Stimulated activated CD8-positive, alpha-beta memory T cell treated with anti-CD3 and anti-CD28 coated beads, Interleukin-12 subunit alpha, Interleukin-12 subunit beta, amount 100 ng/mL, for 1 hour (primary cell): ENCODE data around the gene IPO7.
"Not testable (repeated sequence)": the region's sequence is repeated elsewhere in the genome, so short reads cannot be mapped to it uniquely, and the experiment has no call there.

Experiments used
- DNase-seq: peaks from one replicate; pipeline ENCODE4 v3.0.0-alpha.2; 2020; ENCODE audit warnings: low read depth

Gene IPO7

DNA sequence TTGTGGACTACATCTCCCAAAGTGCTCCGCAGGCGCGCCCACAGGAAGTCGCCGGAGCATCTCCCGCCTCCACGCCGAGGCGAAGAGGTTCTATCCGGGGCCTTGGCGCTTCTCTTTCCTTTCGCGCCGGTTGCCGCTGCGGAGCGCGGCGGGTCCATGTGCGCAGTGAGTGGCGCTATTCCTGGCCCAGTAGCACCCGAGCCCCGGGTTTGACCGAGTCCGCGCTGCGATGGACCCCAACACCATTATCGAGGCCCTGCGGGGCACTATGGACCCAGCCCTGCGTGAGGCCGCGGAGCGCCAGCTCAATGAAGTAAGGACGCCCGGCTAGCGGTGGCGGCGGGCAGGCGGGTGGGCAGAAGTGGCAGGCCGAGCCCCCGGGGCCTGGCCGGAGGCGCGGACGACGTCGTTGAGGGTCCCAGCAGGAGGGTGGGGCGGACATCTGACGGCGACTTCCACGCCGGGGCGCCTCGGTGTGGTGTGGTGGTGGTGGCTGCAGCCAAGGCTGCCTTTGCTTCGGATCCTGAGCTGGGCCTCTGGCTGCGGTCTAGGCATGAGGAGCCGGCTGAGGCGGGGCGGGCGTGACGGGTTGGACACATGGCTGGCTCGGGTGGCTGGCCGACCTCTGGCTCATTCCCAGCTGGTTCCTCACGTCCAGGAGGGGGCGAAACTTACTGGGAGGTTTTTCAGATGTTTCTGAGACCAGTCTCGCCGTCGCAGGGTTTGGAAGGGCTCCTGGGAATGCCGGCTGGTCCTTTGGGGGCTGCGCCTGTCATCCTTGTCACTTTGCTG, at the start of gene IPO7:
IPO7 (plus strand) TSS at position 118 of the 792 bp plus-strand sequence; CDS start at position 230, 112 bp downstream.
- peak; percentile 75 for DNase-seq

DNA sequence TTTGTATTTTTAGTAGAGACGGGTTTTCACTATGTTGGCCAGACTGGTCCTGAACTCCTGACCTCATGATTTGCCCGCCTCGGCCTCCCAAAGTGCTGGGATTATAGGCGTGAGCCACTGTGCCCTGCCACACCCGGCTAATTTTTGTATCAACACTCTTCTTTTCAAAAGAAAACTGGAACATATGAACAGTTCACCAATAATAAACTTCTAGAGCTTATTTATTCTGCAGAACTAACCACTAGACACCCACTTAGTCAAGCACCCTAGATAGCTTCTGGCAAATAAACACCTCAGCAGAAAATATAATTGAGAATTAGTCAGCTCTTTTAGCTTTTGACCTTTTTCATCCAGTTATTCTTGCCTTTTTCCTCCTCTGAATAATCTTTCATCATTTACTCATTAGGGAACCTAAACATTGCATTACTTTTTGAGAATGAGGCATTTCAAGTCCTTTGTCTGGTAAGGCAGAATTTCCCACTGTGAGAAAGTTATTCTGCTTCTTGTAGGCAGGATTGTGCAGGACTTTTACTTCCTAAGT, 42.7 kb upstream of the IPO7 start:
- no peak for DNase-seq

DNA sequence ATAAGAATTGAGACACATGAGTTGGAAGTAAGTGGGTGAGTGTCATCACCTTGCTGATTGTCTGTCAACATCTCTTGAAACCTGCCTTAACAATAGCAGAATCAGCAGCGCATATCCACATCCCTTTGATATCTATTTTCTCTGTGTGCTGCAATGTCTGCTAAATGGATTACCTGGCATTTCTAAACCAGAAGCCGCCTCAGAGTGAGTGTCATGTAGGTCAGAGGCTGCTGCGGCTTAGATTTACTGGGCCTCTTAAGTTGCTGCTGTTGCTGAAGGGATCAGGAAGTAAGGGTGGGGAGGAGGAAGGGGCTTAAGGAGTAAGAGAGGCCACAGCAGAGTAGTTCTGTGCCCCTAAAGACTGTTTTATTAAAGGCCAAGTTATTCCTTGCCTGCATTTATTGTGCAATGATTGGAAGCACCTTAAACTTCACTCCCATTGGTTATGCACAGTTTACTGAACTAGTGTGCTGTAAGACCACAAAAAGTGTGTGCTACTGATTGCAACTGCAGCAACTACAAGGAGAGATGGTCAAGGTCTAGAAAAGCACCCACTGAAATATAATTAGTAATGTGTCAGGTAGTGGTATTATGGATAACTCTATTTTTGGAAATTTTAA, 40.3 kb upstream of the IPO7 start:
- no peak for DNase-seq

- no peak for DNase-seq
Measured at GRCh38 chr11:9347100-9347499, 37.4 kb upstream of the IPO7 start.

GRCh38 chr11:9347779-9348178, 36.7 kb upstream of the IPO7 start:
- DNase-seq = not testable (repeated sequence)

DNA sequence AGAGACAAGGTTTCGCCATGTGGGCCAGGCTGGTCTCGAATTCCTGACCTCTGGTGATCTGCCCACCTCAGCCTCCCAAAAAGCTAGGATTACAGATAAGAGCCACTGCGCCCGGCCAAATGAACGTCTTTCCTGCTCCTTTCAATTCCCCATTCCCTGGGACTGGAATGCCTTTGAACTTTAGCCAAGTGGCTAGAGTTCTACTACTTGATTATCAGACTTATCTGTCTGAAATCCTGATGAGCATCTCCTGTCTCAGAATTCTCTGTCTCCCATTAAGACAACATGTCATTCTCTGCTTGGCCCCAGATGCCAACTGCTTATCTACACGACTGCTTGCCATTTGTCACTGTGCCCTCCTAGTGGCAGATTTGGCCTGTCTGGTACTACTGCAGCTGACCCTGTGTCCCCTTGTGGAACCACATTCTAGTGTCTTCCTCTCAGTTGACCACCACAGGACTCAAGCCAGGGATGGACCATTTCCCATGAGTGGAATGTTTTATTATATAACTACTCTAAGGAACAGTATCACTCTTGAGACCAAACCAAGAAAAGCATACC, 33.1 kb upstream of the IPO7 start:
- DNase-seq = no peak

DNA sequence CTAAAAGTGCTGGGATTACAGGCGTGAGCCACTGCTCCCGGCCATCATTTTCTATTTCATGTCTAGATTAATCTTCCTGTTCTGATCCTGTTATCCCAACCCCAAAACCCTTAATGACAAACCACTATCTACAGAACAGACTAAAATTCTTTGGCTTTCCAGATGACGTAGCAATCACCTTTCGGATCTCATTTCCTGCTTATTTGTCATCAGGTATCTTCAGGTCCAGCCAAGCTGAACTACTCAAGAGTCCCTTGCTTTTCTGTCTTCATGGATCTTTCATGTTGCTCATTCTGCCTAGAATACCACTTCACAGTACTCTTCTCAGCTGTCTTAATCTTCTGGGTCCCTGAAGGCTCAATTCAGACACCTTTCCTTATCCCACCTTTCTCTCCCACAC, 27.4 kb upstream of the IPO7 start:
- DNase-seq = no peak

- DNase-seq = not testable (repeated sequence)
Measured at GRCh38 chr11:9360862-9361622, 23.4 kb upstream of the IPO7 start.

DNA sequence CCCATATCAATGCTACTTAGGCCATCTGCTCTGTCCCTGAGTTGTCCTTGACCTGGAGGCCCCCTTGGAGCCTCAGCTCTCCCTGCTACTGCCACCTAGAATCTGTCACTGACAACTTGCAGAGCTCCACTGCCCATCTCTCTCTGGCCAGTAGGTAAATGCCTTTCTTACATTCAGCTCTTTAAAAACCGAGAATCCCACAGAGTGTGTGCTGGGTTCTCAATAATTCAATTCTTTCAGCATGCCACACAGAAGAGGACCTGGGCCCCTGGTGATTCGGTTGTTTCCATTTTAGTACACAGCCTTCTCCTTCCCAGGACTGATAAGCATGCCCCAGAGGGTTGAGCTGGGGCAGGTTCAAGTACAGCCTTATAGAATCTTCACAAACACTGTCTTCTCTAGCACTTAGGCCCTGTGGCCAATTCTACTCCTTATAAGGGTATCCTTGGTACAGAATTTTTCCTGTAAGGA, 22.0 kb upstream of the IPO7 start:
- DNase-seq = no peak

- peak; percentile 64 for DNase-seq
Measured at GRCh38 chr11:9363954-9364912, 20.2 kb upstream of the IPO7 start.

DNA sequence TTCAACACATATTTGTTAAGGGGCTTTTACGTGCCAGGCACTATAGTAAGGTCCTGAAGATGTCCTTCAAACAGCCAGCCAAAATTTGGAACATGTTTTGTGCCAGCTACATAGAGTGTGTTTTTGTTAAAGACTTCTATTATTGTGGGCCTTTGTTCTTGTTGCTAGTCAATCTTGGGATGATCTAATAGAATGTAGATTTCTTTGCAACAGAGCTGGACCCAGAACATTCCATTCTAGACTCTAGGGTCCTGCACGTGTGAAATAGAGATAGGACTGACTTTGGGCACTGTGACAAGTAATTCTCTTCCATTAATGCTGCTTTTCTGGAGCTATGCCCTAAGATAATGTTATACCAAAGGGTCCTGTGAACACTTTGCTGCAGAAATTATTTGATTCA, 16.9 kb upstream of the IPO7 start:
- DNase-seq = no peak

- DNase-seq = no peak
Measured at GRCh38 chr11:9377036-9377435, 7.4 kb upstream of the IPO7 start.

DNA sequence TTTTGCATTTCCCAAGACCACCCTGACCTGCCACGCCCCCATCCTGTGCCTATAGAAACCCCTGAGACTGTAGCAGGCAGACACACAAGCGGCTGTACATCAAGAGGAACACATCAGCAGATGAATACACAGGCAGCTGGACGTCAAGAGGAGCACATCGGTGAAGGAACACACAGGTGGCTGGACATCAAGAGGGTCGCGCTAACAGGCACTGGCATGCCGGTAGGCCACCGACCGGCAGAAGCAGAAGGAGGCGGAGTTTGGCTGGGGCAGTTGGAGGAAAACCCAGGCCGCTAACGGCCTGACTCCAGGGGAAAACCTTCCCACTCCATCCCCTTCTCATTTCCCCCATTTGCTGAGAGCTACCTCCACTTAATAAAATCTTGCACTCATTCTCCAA, 5.4 kb upstream of the IPO7 start:
- no peak for DNase-seq

DNA sequence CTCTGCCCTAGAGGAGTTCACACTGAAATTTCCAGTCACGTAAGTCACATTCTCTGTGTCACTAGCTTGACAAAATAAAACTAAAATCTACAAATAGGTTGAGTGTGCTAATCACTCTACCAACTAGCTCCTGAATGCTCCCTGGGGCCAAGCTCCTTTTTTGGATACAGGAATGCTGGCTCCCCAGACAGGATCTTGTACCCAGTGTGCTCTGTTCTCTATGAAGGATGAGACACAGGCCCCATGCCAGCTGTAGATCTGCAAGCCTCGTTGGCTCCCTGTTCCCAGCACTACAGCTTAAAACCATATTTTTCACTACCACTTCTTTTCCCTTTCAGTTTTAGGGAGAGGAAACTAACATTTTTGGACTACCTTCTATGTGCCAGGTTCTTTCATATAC, 3.7 kb upstream of the IPO7 start:
- no peak for DNase-seq

DNA sequence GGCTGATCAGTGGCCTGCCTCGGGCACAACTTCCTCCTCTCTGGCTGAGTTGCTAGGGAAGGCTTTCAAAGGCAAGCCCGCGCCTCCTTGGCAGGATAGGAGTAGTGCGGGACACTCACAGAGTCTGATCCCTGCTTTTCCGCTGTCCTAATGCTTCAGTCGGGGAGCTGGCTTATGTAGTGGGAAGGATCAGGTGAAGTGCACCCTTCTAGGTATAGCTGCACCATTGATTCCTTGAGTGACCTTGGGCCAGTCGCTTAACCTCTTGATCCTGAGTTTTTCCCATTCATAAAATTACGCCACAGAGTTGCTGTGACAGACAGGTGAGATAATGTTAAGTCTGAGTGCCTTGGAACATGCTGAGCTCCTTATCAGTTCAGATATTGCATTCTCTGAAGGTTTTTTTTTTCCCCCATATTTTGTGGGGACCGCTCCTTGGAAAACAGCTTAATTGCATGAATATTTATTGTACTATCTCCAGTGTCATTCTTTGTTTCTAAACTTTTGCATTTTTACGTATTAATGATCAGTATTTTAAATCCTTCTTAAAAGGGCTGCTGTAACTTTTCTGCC, 961 bp downstream of the IPO7 start:
- DNase-seq = no peak

DNA sequence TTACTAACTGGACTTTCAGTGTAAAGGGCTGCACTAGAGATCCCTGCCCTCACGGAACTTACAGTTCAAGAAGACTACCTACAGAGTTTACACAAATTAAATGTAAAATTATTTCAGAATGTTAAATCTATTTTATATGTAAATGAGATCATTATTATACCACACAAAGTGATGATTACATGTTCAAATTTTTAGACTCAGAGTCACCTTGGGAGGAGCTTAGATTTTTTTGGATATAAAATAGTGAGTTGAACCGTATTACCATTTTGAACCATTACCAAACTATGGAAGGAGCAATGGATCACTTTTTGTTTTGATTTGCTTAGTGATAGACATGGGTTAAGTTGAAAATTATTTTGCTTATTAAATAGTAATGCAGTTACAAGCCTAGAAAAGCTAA, 1.6 kb downstream of the IPO7 start:
- no peak for DNase-seq

- no peak for DNase-seq
Measured at GRCh38 chr11:9386901-9387300, 2.4 kb downstream of the IPO7 start.

- no peak for DNase-seq
Measured at GRCh38 chr11:9396310-9396709, 11.9 kb downstream of the IPO7 start.

DNA sequence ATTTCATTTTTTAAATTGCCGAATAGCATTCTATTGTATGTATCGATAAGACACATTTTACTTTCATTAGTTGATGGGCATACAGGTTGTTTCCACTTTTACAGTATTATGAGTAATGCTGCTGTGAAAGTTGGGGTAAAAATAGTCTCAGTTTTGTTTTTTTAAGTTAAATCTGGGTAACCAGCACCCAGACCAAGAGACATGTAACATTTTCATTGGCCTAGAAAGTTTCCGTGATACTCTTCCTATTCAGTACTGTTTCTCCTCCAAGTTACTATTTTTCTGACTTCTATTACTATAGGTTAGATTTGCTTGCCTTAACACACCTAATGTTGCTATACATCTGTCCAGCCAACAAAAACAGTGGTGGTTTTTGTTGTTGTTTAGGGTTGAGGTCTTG, 12.3 kb downstream of the IPO7 start:
- no peak for DNase-seq

DNA sequence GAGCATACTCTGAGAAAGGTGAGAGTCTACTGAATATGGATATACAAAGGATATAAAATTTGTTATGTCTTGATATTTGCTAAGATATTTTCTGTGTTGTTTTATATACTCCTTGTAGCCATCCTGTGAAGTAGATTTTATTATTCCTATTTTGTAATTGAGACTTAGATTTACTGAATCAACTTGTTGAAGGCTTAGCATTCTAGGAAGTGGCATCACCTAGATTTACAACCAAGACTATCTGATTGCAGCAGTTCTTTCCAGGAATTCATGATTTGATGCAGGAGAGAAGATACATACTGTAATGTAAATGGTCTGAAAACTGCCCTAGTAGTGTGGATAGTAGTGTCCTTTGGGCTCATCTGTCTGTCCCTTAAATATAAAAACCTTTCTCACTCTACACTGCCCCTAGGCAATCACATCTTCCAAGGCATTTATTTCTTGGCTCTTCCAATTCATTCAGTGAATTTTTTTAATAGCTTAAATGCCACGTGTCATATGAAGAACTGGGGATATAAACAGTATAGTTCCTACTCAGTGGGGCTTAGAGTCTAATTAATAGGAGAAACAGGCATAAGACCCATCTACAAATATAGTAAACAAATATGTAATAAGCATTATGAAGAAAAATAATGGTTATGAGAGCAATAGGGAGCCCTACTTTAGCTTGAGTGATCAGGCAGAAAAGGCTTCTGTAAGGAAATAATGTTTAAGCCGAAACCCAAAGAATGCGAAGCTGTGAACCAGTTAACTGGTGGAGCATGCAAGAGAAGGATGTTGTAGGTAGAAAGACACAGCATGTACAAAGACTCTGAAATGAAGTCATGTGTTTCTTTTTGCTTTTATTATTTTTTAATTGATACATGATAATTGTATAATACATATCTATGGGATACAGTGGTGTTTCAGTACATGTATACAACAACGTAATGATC, 13.6 kb downstream of the IPO7 start:
- no peak for DNase-seq
